Calu3 (cell line): ENCODE measurements around the gene GTF2B. TPM values are rescaled to one million over a fixed set of nuclear protein-coding genes. Genes with fewer than 3 reads are reported as not detected.
"Not testable (repeated sequence)": the region's sequence is repeated elsewhere in the genome, so short reads cannot be mapped to it uniquely, and the experiment has no call there.

Experiments used
- BruUV-seq: library from RNA; stranded (reverse); fragments of 400-500 nt; replicated peaks from 2 replicates; lab custom pipeline; 2021; lab: Mats Ljungman, UMichigan
- CTCF ChIA-PET: fragments of 300-600 bp; sonication (Branson Sonifier 250); formaldehyde crosslinking; loops from one replicate; lab custom pipeline; 2022; ENCODE audit warnings: antibody characterized with exemption; lab: Charles Lee
- DNase-seq: peaks from one replicate; pipeline ENCODE4 v3.0.0; 2022
- H3K27ac Mint-ChIP-seq: one replicate; pipeline ENCODE4 v1.8.0; 2022; ENCODE audit warnings: mixed read lengths; ENCODE audit not compliant: unreplicated experiment
- H3K27me3 Mint-ChIP-seq: one replicate; pipeline ENCODE4 v1.8.0; 2022; ENCODE audit warnings: mixed read lengths; ENCODE audit not compliant: unreplicated experiment
- H3K36me3 Mint-ChIP-seq: one replicate; pipeline ENCODE4 v1.8.0; 2022; ENCODE audit warnings: mild to moderate bottlenecking, moderate library complexity, mixed read lengths; ENCODE audit not compliant: insufficient read depth, unreplicated experiment
- H3K4me1 Mint-ChIP-seq: one replicate; pipeline ENCODE4 v1.8.0; 2022; ENCODE audit warnings: mild to moderate bottlenecking, low read depth, mixed read lengths; ENCODE audit not compliant: unreplicated experiment
- H3K4me3 Mint-ChIP-seq: one replicate; pipeline ENCODE4 v1.8.0; 2022; ENCODE audit warnings: mild to moderate bottlenecking, low read depth, moderate library complexity, mixed read lengths; ENCODE audit not compliant: unreplicated experiment
- H3K9me3 Mint-ChIP-seq: one replicate; pipeline ENCODE4 v1.8.0; 2022; ENCODE audit warnings: low read depth, mixed read lengths; ENCODE audit not compliant: unreplicated experiment
- CTCF ChIP-seq: fragments of 200-600 bp; IDR thresholded peaks from one replicate; pipeline ENCODE4 v1.8.0; 2022; ENCODE audit warnings: antibody characterized with exemption; ENCODE audit not compliant: unreplicated experiment
- intact Hi-C: fragments of 100-400 bp; cut with micrococcal nuclease; formaldehyde crosslinking; loops from one replicate; pipeline ENCODE4 v1.10.0; 2022; ENCODE audit not compliant: unreplicated experiment
- total RNA-seq: library from RNA; stranded (reverse); gene quantifications from 2 replicates; pipeline ENCODE4 v1.2.3, GENCODE V29; 2022

Gene GTF2B
- total RNA-seq, 1 experiment from 2014 or later: 39.3 TPM

- H3K9me3 Mint-ChIP-seq: no peaks in the 10 kb centered on the region
- H3K27me3 Mint-ChIP-seq: no peaks in the 10 kb centered on the region
- H3K4me1 Mint-ChIP-seq: no peaks in the 10 kb centered on the region
- BruUV-seq: no TSS peak
- TF ChIP-seq CTCF: no peak
- no peak overlapping the region for H3K27ac Mint-ChIP-seq
- no peak for DNase-seq
- H3K36me3 Mint-ChIP-seq: no peaks in the 10 kb centered on the region
- CTCF ChIA-PET: no interaction called here
- intact Hi-C loops: no loop called here
- H3K4me3 Mint-ChIP-seq: no peak overlapping the region
Measured at GRCh38 chr1:88867743-88868521, 23.4 kb downstream of the GTF2B start.

GRCh38 chr1:88851303-88852063 is 39.9 kb downstream of the GTF2B start:
- CTCF ChIA-PET: no interaction called here
- H3K9me3 Mint-ChIP-seq: no peaks in the 10 kb centered on the region
- H3K4me1 Mint-ChIP-seq: no peaks in the 10 kb centered on the region
- H3K4me3 Mint-ChIP-seq: no peak overlapping the region
- H3K27ac Mint-ChIP-seq: no peak overlapping the region
- TF ChIP-seq CTCF: no peak
- peaks cover 35% of the 10 kb centered on the region for H3K36me3 Mint-ChIP-seq
- no TSS peak for BruUV-seq
- intact Hi-C loops: no loop called here
- DNase-seq: no peak
- H3K27me3 Mint-ChIP-seq: no peaks in the 10 kb centered on the region

GRCh38 chr1:88847643-88848042 is 43.7 kb downstream of the GTF2B start:
- Mint-ChIP-seq H3K27me3 (no peaks in the 10 kb centered on the region), H3K36me3 (peaks cover 15% of the 10 kb centered on the region), H3K4me3 (no peak overlapping the region), H3K4me1 (no peaks in the 10 kb centered on the region), H3K9me3 (no peaks in the 10 kb centered on the region), H3K27ac (no peak overlapping the region)
- no peak for DNase-seq
- CTCF ChIA-PET: no interaction called here
- intact Hi-C loops: no loop called here
- BruUV-seq: no TSS peak
- no peak for TF ChIP-seq CTCF

GRCh38 chr1:88825721-88826120 is 65.6 kb downstream of the GTF2B start:
- Mint-ChIP-seq H3K4me3 (no peak overlapping the region), H3K27ac (no peak overlapping the region), H3K4me1 (no peaks in the 10 kb centered on the region), H3K27me3 (no peaks in the 10 kb centered on the region), H3K36me3 (peaks cover 17% of the 10 kb centered on the region), H3K9me3 (no peaks in the 10 kb centered on the region)
- DNase-seq: no peak
- BruUV-seq: no TSS peak
- TF ChIP-seq CTCF: no peak
- intact Hi-C loops: no loop called here
- CTCF ChIA-PET: no interaction called here

DNA sequence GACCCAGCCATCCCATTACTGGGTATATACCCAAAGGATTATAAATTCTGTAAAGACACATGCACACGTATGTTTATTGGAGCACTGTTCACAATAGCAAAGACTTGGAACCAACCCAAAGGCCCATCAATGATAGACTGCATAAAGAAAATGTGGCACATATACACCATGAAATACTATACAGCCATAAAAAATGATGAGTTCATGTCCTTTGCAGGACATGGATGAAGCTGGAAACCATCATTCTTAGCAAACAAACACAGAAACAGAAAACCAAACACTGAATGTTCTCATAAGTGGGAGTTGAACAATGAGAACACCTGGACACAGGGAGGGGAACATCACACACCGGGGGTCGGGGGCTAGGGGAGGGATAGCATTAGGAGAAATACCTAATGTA is 71.7 kb downstream of the GTF2B start:
- H3K36me3 Mint-ChIP-seq: peaks cover 25% of the 10 kb centered on the region
- BruUV-seq, H3K27me3 Mint-ChIP-seq: not testable (repeated sequence)

More for the DNA sequence above, 71.7 kb downstream of the GTF2B start:
- H3K27ac Mint-ChIP-seq, intact Hi-C loops, H3K4me3 Mint-ChIP-seq, DNase-seq, CTCF ChIA-PET, H3K4me1 Mint-ChIP-seq, H3K9me3 Mint-ChIP-seq: not testable (repeated sequence)
